Erythroblast (primary cell): ENCODE results near the gene ANTXR1.

ENCODE experiments used
- DNase-seq, 2 experiments: peaks; one replicate each; lab custom pipeline; 2025; lab: John Stamatoyannopoulos, UW
- GATA1 ChIP-seq: IDR thresholded peaks from 2 replicates; pipeline ENCODE4 v1.6.1; 2011; ENCODE audit warnings: low read depth, mild to moderate bottlenecking, control low read depth, low read length, moderate library complexity
- POLR2A ChIP-seq: IDR thresholded peaks from 2 replicates; pipeline ENCODE4 v1.6.1; 2011; ENCODE audit warnings: mild to moderate bottlenecking, low read length

The ANTXR1 gene

GRCh38 chr2:69059731-69060290 lies 46.8 kb downstream of the ANTXR1 start:
- TF ChIP-seq POLR2A (no peak), GATA1 (no peak)
- DNase-seq: no peak

- no peak for TF ChIP-seq GATA1
- no peak for TF ChIP-seq POLR2A
- DNase-seq: no peak
Observed at GRCh38 chr2:69060938-69061501, 48.0 kb downstream of the ANTXR1 start.

- DNase-seq: no peak
- no peak for TF ChIP-seq GATA1
Observed at GRCh38 chr2:69061525-69061924, 48.5 kb downstream of the ANTXR1 start.

GRCh38 chr2:69062307-69062962 lies 49.5 kb downstream of the ANTXR1 start:
- no peak for DNase-seq
- TF ChIP-seq POLR2A (no peak), GATA1 (no peak)

GRCh38 chr2:69065735-69066336 lies 52.9 kb downstream of the ANTXR1 start:
- no peak for DNase-seq
- TF ChIP-seq GATA1: no peak
- TF ChIP-seq POLR2A: no peak

- no peak for DNase-seq
- TF ChIP-seq POLR2A (no peak), GATA1 (no peak)
Observed at GRCh38 chr2:69067026-69067630, 54.1 kb downstream of the ANTXR1 start.

GRCh38 chr2:69067866-69068265 lies 54.9 kb downstream of the ANTXR1 start:
- no peak for TF ChIP-seq GATA1
- no peak for TF ChIP-seq POLR2A
- DNase-seq: no peak

- DNase-seq: no peak
- TF ChIP-seq GATA1: no peak
- TF ChIP-seq POLR2A: no peak
Observed at GRCh38 chr2:69070969-69071368, 58.0 kb downstream of the ANTXR1 start.

- no peak for TF ChIP-seq GATA1
- no peak for TF ChIP-seq POLR2A
- no peak for DNase-seq
Observed at GRCh38 chr2:69073928-69074570, 61.1 kb downstream of the ANTXR1 start.

GRCh38 chr2:69074918-69075317 lies 61.9 kb downstream of the ANTXR1 start:
- no peak for DNase-seq
- TF ChIP-seq GATA1 (no peak), POLR2A (no peak)

GRCh38 chr2:69075486-69075885 lies 62.5 kb downstream of the ANTXR1 start:
- no peak for DNase-seq
- TF ChIP-seq GATA1 (no peak), POLR2A (no peak)

- TF ChIP-seq GATA1 (no peak), POLR2A (no peak)
Observed at GRCh38 chr2:69076601-69077000, 63.6 kb downstream of the ANTXR1 start.

GRCh38 chr2:69077252-69077950 lies 64.4 kb downstream of the ANTXR1 start:
- TF ChIP-seq GATA1: no peak
- TF ChIP-seq POLR2A: no peak
- DNase-seq: no peak

More at GRCh38 chr2:69076601-69077000, 63.6 kb downstream of the ANTXR1 start:
- no peak for DNase-seq
